Measurements from ENCODE around the gene NDUFAF3.

DNA sequence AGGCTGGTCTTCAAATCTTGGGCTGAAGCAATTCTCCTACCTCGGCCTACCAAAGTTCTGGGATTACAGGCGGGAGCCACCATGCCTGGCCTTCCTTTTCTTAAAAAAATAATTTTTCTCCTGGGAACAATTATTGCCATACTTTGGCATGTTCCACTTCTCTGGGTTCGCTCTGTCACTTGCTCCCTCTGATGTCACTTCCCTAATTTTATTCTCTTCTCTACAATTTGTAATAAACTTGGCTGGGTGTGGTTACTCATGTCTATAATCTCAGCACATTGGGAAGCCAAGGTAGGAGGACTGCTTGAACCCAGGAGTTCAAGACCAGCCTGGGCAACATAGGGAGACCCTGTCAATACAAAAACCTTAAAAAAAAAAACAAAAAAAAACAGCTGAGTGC, 13.4 kb downstream of the NDUFAF3 start:
- TF ChIP-seq, protein P1, sequence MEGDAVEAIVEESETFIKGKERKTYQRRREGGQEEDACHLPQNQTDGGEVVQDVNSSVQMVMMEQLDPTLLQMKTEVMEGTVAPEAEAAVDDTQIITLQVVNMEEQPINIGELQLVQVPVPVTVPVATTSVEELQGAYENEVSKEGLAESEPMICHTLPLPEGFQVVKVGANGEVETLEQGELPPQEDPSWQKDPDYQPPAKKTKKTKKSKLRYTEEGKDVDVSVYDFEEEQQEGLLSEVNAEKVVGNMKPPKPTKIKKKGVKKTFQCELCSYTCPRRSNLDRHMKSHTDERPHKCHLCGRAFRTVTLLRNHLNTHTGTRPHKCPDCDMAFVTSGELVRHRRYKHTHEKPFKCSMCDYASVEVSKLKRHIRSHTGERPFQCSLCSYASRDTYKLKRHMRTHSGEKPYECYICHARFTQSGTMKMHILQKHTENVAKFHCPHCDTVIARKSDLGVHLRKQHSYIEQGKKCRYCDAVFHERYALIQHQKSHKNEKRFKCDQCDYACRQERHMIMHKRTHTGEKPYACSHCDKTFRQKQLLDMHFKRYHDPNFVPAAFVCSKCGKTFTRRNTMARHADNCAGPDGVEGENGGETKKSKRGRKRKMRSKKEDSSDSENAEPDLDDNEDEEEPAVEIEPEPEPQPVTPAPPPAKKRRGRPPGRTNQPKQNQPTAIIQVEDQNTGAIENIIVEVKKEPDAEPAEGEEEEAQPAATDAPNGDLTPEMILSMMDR (tag by site-specific recombination; IDR thresholded peaks at IDR 0.05), result no peak
- TF ChIP-seq YY1 (tag by site-specific recombination; IDR thresholded peaks at IDR 0.05) (no peak), EGR2 (tag by site-specific recombination; IDR thresholded peaks at IDR 0.05; ENCODE audit: low read depth) (no peak), ZNF558 (tag by site-specific recombination; IDR thresholded peaks at IDR 0.05) (no peak), ZNF529 (tag by site-specific recombination; IDR thresholded peaks at IDR 0.05; ENCODE audit: insufficient replicate concordance) (no peak), TRIM28 (IDR thresholded peaks at IDR 0.05; ENCODE audit: borderline replicate concordance, low read length) (no peak), ZNF138 (tag by site-specific recombination; IDR thresholded peaks at IDR 0.05; ENCODE audit: borderline replicate concordance) (no peak), ZEB2 (tag by site-specific recombination; IDR thresholded peaks at IDR 0.05) (no peak), ZNF2 (tag by site-specific recombination; IDR thresholded peaks at IDR 0.05) (no peak), ZNF114 (tag by site-specific recombination; IDR thresholded peaks at IDR 0.05) (no peak), ZNF23 (tag by site-specific recombination; IDR thresholded peaks at IDR 0.05; ENCODE audit: borderline replicate concordance) (no peak)
- TF ChIP-seq, protein P2, sequence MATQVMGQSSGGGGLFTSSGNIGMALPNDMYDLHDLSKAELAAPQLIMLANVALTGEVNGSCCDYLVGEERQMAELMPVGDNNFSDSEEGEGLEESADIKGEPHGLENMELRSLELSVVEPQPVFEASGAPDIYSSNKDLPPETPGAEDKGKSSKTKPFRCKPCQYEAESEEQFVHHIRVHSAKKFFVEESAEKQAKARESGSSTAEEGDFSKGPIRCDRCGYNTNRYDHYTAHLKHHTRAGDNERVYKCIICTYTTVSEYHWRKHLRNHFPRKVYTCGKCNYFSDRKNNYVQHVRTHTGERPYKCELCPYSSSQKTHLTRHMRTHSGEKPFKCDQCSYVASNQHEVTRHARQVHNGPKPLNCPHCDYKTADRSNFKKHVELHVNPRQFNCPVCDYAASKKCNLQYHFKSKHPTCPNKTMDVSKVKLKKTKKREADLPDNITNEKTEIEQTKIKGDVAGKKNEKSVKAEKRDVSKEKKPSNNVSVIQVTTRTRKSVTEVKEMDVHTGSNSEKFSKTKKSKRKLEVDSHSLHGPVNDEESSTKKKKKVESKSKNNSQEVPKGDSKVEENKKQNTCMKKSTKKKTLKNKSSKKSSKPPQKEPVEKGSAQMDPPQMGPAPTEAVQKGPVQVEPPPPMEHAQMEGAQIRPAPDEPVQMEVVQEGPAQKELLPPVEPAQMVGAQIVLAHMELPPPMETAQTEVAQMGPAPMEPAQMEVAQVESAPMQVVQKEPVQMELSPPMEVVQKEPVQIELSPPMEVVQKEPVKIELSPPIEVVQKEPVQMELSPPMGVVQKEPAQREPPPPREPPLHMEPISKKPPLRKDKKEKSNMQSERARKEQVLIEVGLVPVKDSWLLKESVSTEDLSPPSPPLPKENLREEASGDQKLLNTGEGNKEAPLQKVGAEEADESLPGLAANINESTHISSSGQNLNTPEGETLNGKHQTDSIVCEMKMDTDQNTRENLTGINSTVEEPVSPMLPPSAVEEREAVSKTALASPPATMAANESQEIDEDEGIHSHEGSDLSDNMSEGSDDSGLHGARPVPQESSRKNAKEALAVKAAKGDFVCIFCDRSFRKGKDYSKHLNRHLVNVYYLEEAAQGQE (tag by site-specific recombination; IDR thresholded peaks at IDR 0.05), result no peak
- TF ChIP-seq, protein P3, sequence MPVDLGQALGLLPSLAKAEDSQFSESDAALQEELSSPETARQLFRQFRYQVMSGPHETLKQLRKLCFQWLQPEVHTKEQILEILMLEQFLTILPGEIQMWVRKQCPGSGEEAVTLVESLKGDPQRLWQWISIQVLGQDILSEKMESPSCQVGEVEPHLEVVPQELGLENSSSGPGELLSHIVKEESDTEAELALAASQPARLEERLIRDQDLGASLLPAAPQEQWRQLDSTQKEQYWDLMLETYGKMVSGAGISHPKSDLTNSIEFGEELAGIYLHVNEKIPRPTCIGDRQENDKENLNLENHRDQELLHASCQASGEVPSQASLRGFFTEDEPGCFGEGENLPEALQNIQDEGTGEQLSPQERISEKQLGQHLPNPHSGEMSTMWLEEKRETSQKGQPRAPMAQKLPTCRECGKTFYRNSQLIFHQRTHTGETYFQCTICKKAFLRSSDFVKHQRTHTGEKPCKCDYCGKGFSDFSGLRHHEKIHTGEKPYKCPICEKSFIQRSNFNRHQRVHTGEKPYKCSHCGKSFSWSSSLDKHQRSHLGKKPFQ (tag by site-specific recombination; IDR thresholded peaks at IDR 0.05), result no peak
- TF ChIP-seq, protein P4, sequence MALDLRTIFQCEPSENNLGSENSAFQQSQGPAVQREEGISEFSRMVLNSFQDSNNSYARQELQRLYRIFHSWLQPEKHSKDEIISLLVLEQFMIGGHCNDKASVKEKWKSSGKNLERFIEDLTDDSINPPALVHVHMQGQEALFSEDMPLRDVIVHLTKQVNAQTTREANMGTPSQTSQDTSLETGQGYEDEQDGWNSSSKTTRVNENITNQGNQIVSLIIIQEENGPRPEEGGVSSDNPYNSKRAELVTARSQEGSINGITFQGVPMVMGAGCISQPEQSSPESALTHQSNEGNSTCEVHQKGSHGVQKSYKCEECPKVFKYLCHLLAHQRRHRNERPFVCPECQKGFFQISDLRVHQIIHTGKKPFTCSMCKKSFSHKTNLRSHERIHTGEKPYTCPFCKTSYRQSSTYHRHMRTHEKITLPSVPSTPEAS (tag by site-specific recombination; IDR thresholded peaks at IDR 0.05), result no peak
